Measurements from ENCODE around the gene TBC1D1.

The TBC1D1 gene

DNA sequence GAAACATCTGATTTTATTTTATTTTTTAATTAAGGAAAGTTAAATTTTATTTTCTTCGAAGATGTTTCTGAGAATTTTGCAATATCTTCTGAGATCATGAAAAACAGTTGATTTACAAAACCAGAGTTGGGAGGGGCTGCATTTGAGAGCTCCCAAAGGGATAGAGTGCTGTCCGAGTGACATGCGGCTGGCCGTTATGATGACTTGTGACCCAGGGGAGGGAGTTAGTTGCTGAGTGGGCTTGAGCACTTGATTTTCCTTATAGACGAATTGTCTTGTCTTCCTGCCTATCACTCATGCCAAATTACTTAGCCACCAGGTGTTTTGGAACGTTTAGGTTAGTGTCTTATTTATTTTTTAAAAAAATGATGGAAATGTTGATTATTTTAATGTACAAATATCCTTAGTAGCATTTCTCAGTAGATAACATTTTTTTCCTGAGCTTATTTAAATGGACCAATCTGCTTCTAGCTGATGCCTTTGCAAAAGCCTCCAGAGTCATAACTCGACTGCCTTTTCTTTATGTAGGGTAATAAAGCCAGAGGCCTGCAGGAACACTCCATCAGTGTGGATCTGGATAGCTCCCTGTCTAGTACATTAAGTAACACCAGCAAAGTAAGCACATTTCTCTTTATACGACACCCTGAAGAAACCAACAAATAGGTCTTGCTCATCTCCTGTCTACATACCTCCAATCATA lies 154.6 kb downstream of the TBC1D1 start:
- in situ Hi-C loops (cut with HindIII; ENCODE audit: low sequenced_read_pairs), result no loop called here
- DNase-seq (ENCODE audit: low read depth), result no peak
- TF ChIP-seq, protein P1, sequence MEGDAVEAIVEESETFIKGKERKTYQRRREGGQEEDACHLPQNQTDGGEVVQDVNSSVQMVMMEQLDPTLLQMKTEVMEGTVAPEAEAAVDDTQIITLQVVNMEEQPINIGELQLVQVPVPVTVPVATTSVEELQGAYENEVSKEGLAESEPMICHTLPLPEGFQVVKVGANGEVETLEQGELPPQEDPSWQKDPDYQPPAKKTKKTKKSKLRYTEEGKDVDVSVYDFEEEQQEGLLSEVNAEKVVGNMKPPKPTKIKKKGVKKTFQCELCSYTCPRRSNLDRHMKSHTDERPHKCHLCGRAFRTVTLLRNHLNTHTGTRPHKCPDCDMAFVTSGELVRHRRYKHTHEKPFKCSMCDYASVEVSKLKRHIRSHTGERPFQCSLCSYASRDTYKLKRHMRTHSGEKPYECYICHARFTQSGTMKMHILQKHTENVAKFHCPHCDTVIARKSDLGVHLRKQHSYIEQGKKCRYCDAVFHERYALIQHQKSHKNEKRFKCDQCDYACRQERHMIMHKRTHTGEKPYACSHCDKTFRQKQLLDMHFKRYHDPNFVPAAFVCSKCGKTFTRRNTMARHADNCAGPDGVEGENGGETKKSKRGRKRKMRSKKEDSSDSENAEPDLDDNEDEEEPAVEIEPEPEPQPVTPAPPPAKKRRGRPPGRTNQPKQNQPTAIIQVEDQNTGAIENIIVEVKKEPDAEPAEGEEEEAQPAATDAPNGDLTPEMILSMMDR (IDR thresholded peaks at IDR 0.05; ENCODE audit: low read depth, low read length, missing control alignments), result no peak
- no peak overlapping the region for H3K4me3 ChIP-seq (ENCODE audit: low read depth, low read length)

DNA sequence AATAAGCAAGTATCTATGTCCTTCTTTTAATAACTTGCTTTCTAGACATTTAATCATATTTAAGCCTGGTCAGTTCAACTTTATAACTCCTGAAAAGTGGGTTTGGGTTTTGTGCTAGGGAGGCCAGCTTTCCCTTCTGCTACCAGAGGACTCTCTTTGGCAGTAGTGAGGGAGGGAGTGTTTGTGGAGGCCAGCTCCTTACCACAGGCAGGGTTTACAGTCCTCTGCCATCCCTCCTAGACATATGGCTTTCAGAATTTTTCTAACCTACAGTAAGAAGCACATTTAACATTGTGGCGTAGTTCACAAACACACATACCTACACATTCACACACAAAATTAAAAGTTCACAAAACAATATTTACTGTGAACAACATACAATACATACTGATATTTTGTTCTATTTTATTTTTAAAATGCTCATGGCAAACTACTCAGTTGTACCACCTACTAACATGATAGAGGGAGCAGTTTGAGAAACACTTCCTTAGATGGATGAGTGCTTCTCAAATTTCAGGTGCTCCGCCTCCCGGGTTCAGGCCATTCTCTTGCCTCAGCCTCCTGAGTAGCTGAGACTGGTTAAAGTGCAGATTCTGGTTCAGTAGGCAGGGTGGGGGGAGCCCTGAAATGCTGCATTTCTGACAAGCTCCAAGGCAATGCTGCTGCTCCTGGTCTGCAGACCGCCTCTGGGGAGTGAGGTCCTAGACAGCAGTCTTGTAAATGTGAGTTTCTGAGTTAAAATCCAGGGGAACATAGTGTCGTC lies 156.0 kb downstream of the TBC1D1 start:
- TF ChIP-seq, protein P1 (IDR thresholded peaks at IDR 0.05; ENCODE audit: low read depth, low read length, missing control alignments), result no peak
- DNase-seq (ENCODE audit: low read depth), result no peak
- no peak overlapping the region for H3K4me3 ChIP-seq (ENCODE audit: low read depth, low read length)
- in situ Hi-C loops (cut with HindIII; ENCODE audit: low sequenced_read_pairs), result no loop called here

DNA sequence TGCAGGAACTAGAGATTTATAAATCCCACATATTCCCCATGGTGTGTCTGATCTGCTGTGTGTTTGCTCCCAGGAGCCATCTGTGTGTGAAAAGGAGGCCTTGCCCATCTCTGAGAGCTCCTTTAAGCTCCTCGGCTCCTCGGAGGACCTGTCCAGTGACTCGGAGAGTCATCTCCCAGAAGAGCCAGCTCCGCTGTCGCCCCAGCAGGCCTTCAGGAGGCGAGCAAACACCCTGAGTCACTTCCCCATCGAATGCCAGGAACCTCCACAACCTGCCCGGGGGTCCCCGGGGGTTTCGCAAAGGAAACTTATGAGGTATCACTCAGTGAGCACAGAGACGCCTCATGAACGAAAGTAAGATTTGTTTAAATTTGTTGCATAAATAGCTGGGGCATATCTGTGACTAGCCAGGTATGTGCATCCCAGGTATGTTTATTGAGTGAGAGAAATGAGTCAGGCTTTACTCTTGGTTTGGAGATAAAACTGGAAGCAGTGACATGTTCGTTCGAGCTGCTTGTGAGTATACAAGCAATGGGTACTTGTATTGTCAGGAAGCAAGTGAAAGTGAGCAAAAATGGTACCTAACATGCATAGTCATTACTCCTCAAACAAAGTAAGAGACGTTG lies 158.8 kb downstream of the TBC1D1 start:
- in situ Hi-C loops (cut with HindIII; ENCODE audit: low sequenced_read_pairs), result no loop called here
- no peak overlapping the region for H3K4me3 ChIP-seq (ENCODE audit: low read depth, low read length)
- DNase-seq (ENCODE audit: low read depth), result no peak
- TF ChIP-seq, protein P1 (IDR thresholded peaks at IDR 0.05; ENCODE audit: low read depth, low read length, missing control alignments), result no peak

DNA sequence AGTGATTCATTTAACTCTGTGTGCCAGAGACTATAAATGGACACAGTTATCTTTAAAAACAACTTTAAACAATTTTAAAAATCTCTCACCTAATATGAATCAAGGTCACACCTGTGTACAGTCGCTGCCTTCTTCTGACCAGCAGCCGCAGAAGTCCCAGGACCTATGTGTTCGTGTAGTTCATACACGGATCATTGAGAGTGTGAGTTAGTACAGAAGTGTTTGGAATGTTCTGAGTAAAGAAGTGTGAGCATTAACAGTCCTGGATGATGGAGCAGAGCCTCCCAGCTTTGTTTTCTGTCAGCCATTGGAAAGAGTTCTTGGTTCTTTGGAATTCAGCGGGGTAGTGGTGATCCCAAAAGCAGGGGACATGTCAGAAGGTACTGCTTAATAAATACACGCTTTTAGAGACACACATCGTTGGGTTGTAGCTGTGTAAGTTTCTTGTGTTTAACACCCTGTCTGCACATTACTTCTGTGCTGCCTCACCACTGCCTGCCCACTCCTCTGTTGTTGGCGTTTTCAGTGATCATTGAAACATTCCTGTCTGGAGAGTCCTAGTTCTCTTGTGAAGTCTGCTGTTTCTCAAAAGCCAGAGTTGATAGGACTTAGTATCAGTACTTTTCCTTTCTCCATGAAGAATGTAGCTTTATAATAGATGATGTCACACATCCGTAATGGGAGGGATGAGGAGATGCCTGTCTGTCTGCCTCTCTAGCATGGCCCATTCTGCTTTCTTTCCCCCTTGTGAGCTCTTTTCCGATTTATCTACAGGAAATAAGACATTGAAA lies 159.9 kb downstream of the TBC1D1 start:
- H3K4me3 ChIP-seq (ENCODE audit: low read depth, low read length), result no peak overlapping the region
- TF ChIP-seq, protein P1 (IDR thresholded peaks at IDR 0.05; ENCODE audit: low read depth, low read length, missing control alignments), result no peak
- no peak for DNase-seq (ENCODE audit: low read depth)
- in situ Hi-C loops (cut with HindIII; ENCODE audit: low sequenced_read_pairs), result no loop called here

DNA sequence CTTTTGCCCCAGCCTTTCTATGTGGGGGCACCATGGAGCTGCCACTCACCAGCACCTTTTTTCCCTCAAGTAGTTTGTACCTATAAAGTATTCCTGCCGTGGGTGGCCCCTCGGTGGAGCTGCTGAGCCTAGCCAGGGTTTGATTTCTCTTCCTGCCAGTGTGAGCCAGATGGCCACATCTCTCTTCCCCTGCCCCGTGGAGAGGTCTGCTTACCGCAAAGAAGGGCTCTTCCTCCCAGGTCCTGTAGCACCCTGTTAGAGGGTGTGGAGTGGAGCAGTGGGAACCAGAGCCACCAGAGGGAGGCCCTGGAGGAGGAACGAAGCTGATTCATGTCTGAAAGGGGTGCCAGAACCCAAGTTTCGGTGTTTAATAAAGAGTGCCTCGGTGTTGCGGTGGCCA lies 164.7 kb downstream of the TBC1D1 start:
- no peak overlapping the region for H3K4me3 ChIP-seq (ENCODE audit: low read depth, low read length)
- TF ChIP-seq, protein P1 (IDR thresholded peaks at IDR 0.05; ENCODE audit: low read depth, low read length, missing control alignments), result peak; percentile 25
- DNase-seq (ENCODE audit: low read depth), result no peak
- in situ Hi-C loops (cut with HindIII; ENCODE audit: low sequenced_read_pairs), result no loop called here

Measured in astrocyte of the cerebellum (primary cell).